NT2/D1 (cell line): ENCODE results near the gene CABP2.

Experiments
- SUZ12 ChIP-seq: IDR thresholded peaks from 2 replicates; pipeline ENCODE4 v1.6.1; 2011; ENCODE audit not compliant: insufficient read length, insufficient read depth; ENCODE audit errors: extremely low read depth
- YY1 ChIP-seq: IDR thresholded peaks from 2 replicates; pipeline ENCODE4 v1.6.1; 2011; ENCODE audit not compliant: insufficient read length, insufficient read depth
- ZNF274 ChIP-seq: IDR thresholded peaks from 2 replicates; pipeline ENCODE4 v1.6.1; 2011; ENCODE audit warnings: mild to moderate bottlenecking, low read depth, low read length

- TF ChIP-seq ZNF274 (no peak), SUZ12 (no peak), YY1 (no peak)
Observed at GRCh38 chr11:67542971-67543370, 19.7 kb upstream of the CABP2 start.
